ENCODE results near the gene CROT.
A peak's percentile ranks its signal among the peaks of the same experiment; 100 is the strongest.
"Not testable (repeated sequence)": the region's sequence is repeated elsewhere in the genome, so short reads cannot be mapped to it uniquely, and the experiment has no call there.

The CROT gene

GRCh38 chr7:87345166-87345927 lies at the start of gene CROT:
TSS of gene CROT (plus strand) at chr7:87345664. CDS start at chr7:87349069, 3,405 bp downstream.
- DNase-seq (ENCODE audit: low spot score), result peak; percentile 92

DNA sequence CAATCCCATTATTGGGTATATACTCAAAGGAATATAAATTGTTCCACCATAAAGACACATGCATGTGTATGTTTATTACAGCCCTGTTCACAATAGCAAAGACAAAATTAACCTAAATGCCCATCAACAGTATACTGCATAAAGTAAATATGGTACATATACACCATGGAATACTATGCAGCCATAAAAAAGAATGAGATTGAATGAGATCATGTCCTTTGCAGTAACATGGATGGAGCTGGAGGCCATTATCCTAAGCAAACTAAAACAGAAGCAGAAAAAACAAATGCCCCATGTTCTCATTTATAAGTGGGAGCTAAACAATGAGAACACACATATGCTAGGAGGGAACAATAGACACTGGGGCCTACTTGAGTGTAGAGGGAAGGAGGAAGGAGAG lies 44.7 kb upstream of the CROT start:
- DNase-seq (ENCODE audit: low spot score), result no peak

GRCh38 chr7:87310790-87311419 lies 34.6 kb upstream of the CROT start:
- no peak for DNase-seq (ENCODE audit: low spot score)

GRCh38 chr7:87312215-87312865 lies 33.1 kb upstream of the CROT start:
- peak; percentile 74 for DNase-seq (ENCODE audit: low spot score)

DNA sequence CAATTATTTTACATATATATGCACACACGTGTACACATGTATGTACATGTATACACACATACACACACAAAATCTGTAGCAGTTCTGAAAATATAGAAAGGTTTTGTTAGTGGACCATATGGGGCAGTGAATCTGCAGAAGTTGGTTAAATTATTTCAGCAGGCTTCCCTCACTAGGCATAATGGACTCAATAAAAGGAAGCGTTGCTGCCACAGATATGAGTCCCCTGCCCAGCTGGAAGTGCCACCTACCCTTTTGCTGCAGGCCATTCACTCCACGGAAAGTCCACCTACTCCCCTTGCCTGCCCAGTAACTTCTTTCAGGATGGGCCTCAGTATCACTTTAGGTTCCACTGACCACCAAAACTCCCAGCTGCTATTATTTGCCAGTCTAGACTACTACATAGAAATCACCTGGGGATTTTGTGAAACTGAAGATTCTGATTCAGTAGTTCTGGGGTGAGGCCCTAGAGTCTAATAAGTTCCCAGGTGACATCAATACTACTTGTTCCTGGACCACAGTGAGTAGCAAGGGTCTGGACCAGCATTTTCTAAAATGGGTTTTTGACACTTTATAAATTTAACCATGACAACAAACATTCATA lies 29.3 kb upstream of the CROT start:
- no peak for DNase-seq (ENCODE audit: low spot score)

- DNase-seq (ENCODE audit: low spot score), result peak; percentile 7
Measured at GRCh38 chr7:87316846-87317552, 28.5 kb upstream of the CROT start.

GRCh38 chr7:87317691-87318245 lies 27.7 kb upstream of the CROT start:
- no peak for DNase-seq (ENCODE audit: low spot score)

DNA sequence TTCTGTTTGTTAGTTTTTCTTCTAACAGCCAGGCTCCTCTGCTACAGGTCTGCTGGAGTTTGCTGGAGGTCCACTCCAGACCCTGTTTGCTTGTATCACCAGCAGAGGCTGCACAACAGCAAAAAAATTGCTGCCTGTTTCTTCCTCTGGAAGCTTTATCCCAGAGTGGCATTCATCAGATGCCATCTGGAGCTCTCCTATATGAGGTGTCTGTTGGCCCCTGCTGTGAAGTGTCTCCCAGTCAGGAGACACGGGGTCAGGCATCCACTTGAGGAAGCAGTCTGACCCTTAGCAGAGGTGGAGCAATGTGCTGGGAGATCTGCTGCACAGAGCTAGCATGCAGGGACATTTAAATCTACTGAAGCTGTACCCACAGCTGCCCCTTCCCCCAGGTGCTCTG lies 26.7 kb upstream of the CROT start:
- no peak for DNase-seq (ENCODE audit: low spot score)

DNA sequence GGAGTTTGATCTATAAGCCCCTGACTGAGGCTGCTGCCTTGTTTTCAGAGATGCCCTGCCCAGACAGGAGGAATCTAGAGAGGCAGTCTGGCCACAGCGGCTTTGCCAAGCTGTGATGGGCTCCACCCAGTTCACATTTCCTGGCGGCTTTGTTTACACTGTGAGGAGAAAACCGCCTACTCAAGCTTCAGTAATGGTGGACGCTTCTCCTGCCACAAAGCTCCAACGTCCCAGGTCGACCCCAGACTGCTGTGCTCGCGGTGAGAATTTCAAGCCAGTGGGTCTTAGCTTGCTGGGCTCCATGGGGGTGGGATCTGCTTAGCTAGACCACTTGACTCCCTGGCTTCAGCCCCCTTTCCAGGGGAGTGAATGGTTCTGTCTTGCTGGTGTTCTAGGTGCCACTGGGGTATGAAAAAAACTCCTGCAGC lies 26.3 kb upstream of the CROT start:
- not testable (repeated sequence) for DNase-seq (ENCODE audit: low spot score)

- no peak for DNase-seq (ENCODE audit: low spot score)
Measured at GRCh38 chr7:87322912-87323311, 22.6 kb upstream of the CROT start.

DNA sequence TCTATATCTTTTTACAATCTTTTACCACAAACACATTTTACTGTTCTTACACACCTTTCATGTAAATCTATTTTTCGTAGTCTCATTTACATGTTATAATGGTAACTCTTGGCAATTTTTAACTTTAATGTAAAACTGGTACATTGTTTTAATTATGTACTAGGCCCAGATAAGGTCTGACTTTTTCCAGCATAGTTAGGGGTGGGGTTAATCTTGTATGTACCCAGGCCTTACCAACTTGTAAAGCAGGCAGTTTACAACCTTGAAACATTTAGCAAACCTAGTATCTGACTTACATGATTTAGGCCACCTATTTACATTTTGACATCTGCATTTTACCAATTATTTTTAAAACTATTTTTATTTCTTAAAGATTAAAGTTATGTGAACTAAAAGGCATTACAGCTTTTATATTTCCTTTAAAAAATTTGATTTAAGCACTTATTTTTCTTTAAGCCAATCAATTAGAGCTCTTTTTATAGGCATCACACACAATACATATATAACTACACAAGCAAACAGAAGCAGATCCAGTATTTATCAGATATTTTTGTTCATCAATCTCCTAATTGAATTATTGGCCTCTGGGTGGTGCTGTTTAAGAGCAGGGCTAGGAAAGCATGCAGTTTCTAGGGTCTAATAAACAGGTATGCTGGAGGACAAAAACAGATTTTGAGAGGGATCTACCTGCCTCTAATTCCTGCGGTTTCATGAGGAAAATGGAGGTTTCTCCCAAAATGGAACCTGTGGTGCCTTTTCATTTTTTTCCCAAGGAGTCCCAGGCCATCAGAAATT lies 19.7 kb upstream of the CROT start:
- DNase-seq (ENCODE audit: low spot score), result no peak

DNA sequence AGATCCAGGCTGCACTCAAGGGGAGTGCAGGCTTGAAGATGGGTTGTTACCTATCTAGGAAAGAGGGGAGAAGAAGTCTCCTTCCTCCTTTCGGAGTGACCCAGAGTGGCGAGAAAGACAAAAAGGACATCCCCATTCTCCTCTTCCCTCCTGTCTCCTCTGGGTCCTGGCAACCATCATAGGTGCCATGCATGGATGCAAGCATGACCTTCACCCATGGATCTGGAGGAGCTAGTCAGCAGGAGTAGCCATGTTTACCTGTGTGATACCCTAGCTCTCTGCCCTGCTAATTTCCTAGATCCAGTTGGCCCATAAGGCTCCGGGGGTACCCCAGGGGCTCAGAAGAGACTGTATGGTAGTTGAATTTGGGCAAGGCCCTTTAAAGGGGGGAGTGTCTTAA lies 17.2 kb upstream of the CROT start:
- DNase-seq (ENCODE audit: low spot score), result peak; percentile 22

DNA sequence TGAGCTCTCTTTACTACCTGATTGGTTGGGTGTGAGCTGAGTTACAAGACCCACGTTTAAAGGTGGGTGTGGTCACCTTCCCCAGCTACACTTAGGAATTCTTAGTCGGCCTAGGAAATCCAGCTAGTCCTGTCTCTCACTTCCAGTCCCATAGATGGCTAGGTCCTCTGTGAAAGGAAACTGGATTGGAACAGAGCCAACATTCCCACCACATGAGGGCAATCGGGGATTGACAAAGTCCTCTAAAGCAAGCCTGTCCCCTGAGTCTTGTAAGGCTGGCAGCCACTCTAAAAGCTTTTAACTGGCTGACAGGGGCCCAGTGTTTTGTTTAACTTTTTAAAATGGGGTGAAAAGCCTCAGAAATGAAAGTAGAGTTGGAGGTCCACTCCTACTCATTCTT lies 15.1 kb upstream of the CROT start:
- DNase-seq (ENCODE audit: low spot score), result no peak

DNA sequence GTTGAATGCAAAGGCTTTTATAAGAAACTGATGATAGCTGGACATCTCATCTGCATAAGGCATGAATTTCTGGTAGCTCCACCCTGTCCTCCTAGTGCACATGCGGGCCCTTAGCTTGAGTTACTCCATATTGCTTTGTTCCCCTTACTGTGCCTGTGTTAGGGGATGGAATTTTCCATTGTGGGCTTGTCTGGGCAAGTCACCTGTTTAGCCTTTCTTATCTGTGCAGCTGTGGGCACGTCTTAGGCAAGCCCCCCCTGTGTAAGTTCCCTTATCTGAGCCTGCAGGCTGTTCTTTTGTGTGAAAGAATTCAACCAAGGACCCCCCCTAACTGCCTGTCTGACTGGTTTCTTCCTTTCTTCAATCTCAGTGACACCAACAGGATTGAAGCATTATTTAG lies 14.5 kb upstream of the CROT start:
- no peak for DNase-seq (ENCODE audit: low spot score)

DNA sequence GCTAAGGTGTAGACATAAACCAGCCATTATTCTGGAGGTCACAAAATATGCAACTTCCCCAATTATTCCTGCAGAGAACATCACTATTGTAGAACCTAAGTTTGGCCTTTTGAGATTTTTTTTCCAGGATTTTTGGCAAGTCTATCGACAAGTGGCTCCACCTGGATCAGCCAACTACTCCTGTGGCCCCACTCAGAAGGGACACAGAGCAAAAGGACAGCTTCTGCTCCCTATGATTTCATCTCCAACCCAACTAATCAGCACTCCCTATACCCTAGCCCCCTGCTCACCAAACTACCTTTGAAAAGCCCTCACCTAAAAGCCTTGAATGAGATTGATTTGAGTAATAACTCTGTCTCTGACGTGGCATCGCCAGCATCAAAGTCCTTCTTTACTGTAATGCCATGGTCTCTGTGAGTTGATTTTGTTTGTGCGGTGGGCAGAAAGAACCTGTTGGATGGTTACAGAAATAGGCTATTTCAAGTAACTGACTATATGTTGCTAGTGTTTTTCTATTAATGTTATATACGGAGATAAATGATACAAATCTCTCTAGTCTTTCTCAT lies 13.7 kb upstream of the CROT start:
- no peak for DNase-seq (ENCODE audit: low spot score)

DNA sequence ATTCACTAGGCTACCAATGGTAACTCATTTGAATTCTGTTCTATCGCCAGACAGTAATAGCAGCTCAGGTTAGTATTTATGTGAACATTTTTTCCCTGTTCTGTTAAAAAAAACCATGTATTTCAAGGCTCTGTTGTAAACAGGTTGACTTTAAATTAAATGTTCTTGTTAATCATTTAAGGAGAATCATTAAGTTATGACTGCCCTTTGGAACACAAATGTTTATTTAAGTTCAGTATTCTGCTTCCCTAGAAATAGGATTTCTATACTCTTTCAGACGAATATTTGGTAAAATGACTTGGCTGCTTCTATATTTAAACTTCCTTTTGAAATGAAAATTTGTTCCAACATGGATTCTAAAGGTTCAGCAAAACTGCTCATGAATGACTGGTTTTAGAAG lies 13.1 kb upstream of the CROT start:
- no peak for DNase-seq (ENCODE audit: low spot score)

- no peak for DNase-seq (ENCODE audit: low spot score)
Measured at GRCh38 chr7:87336136-87336535, 9.3 kb upstream of the CROT start.

- no peak for DNase-seq (ENCODE audit: low spot score)
Measured at GRCh38 chr7:87337331-87337730, 8.1 kb upstream of the CROT start.

DNA sequence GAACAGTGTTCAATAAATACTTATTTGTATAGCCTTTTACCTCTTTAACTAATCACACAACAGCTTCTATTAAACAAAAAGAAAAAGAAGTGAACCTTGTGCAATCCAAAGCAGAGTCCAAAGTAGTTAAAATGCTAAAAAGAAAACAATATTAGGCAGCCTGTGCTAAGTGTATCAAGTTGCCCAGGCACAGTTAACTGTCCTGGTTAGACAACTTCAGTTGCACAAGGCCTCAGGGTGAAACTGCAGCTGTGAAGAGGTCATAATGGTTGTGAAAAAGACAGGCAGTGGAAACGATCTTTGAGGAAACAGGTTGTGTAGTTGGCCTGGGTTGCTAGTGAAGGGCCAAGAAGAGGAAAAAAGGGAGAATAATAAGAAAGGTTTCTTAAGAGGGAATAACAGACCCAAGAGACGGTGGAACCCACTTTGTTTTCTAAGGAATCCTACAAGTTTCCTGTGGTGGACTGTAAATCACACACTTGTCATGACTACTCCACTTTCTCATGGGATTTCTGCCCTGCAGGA lies 6.0 kb upstream of the CROT start:
- no peak for DNase-seq (ENCODE audit: low spot score)

DNA sequence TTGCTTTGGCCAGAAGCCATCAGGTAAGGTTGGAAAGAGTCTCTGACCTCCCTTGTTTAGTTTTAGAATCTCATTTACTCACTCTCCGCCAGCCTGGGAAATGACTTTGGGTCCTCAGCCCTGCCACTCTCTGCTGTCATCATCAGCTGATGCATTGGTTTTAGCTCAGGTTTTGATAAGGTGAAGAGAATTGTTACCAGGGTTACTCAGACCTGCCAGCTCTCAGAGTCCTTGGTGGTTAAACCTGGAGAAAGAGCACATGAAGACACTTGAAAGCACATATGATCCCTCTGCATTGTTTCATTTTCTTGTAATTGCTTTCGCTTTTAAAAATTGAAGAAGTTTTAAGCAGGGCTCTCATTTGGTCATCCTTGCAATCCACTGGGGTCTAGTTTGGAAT lies 4.0 kb upstream of the CROT start:
- DNase-seq (ENCODE audit: low spot score), result no peak

All from RKO (cell line).